GM12892 (cell line): ENCODE results near the gene ARFGAP3.

Experiments used
- POLR2A ChIP-seq: IDR thresholded peaks from 2 replicates; pipeline ENCODE4 v1.6.1; 2011; ENCODE audit warnings: low read depth, low read length, control low read depth
- POLR2AphosphoS5 ChIP-seq: IDR thresholded peaks from 2 replicates; pipeline ENCODE4 v1.6.1; 2011; ENCODE audit warnings: low read depth, low read length, control low read depth

DNA sequence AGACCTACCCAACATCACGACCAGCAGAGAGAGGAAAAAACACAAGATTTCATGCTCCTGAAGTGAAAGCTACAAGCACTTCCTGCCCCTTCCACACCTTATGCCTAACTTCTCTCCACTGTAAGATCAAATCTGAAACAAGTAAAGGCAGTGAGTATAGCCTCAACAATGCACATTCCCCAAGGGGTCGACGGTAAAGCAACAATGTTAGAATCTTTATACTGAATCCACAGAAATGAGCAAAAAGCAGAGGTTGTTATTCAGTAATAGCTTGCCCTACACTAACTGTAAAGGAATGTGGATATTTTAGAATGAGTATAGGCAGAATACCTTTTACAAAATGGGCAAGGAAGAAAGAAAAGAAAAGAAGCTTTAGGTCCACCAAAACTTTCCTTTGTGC lies 15.6 kb downstream of the ARFGAP3 start:
- no peak for TF ChIP-seq POLR2A
- TF ChIP-seq POLR2AphosphoS5: no peak
